HCT116 (cell line): ENCODE data around the gene OR13C4. TPM values are rescaled to one million over a fixed set of nuclear protein-coding genes. Genes with fewer than 3 reads are reported as not detected.

Experiments used
- ATAC-seq: fragments of 200-7000 bp; cut with Tn5 transposase; 2 replicates; pipeline ENCODE4 v1.9.1; 2020; ENCODE audit warnings: mild to moderate bottlenecking, moderate library complexity
- BruUV-seq: library from RNA; stranded (reverse); fragments of 400-500 nt; replicated peaks from 2 replicates; lab custom pipeline; 2021; lab: Mats Ljungman, UMichigan
- CTCF ChIA-PET: fragments of 300-600 bp; sonication (Branson Sonifier 250); formaldehyde crosslinking; loops from one replicate; lab custom pipeline; 2021; ENCODE audit warnings: antibody characterized with exemption; lab: Charles Lee
- POLR2A ChIA-PET: fragments of 300-600, 350-600 bp; sonication (Branson Sonifier 250); formaldehyde crosslinking; loops from one replicate; lab custom pipeline; 2021; ENCODE audit warnings: antibody characterized with exemption; lab: Charles Lee
- RAD21 ChIA-PET, 2 experiments: fragments of 300-600 bp; sonication (Branson Sonifier 250); formaldehyde crosslinking; loops; one replicate each; lab custom pipeline; 2023; ENCODE audit warnings: low total read pairs in 2 of 2; ENCODE audit not compliant: uncharacterized antibody in 2 of 2, unreplicated experiment in 2 of 2, low non-redundant PET in 1 of 2; lab: Charles Lee
- DNase-seq: peaks from one replicate; pipeline ENCODE4 v3.0.0-alpha.2; 2010; ENCODE audit warnings: low read depth, low spot score
- H2AFZ ChIP-seq: fragments of 200-600 bp; shearing (Covaris generic), sonication (generic); 2 replicates; pipeline ENCODE4 v1.6.1; 2017; ENCODE audit warnings: low read depth, mixed run types, mixed read lengths, antibody characterized with exemption, low read length; ENCODE audit not compliant: poor library complexity, severe bottlenecking
- H3K27ac ChIP-seq: 2 replicates; pipeline ENCODE4 v1.5.1; 2012; ENCODE audit warnings: low read depth, low read length
- H3K27me3 ChIP-seq: fragments of 200-600 bp; sonication (generic); 2 replicates; pipeline ENCODE4 v1.6.1; 2016; ENCODE audit warnings: mixed run types, low read length, mixed read lengths; ENCODE audit not compliant: insufficient read depth
- H3K36me3 ChIP-seq, 2 experiments: fragments of 200-500 bp in 1 of 2; fragments of 200-600 bp in 1 of 2; sonication (Bioruptor generic) in 1 of 2; sonication (generic) in 1 of 2; 2 replicates each; pipeline versions ENCODE4 v1.5.1 to v1.6.1; 2014 to 2016; ENCODE audit warnings: low read length in 2 of 2, inconsistent platforms in 1 of 2, mixed read lengths in 1 of 2, mixed run types in 1 of 2; ENCODE audit not compliant: insufficient read depth in 2 of 2, control insufficient read depth in 1 of 2
- H3K4me1 ChIP-seq, 2 experiments: fragments of 200-600 bp in 1 of 2; sonication (generic) in 1 of 2; 2 replicates each; pipeline versions ENCODE4 v1.5.1 to v1.6.1; 2012 to 2017; ENCODE audit warnings: low read length in 2 of 2, inconsistent platforms in 1 of 2, mild to moderate bottlenecking in 1 of 2, mixed read lengths in 1 of 2, mixed run types in 1 of 2, moderate library complexity in 1 of 2; ENCODE audit not compliant: insufficient read depth in 2 of 2, control insufficient read depth in 1 of 2
- H3K4me2 ChIP-seq: fragments of 200-600 bp; sonication (generic); 2 replicates; pipeline ENCODE4 v1.6.1; 2017; ENCODE audit warnings: mixed run types, low read length, mixed read lengths
- H3K4me3 ChIP-seq, 2 experiments: fragments of 200-600 bp in 1 of 2; sonication (generic) in 1 of 2; replicated peaks in 1 of 2; 2 replicates each; pipeline ENCODE4 v1.5.1; 2011 to 2016; ENCODE audit warnings: low read length in 2 of 2, control low read depth in 1 of 2, low read depth in 1 of 2, mild to moderate bottlenecking in 1 of 2, mixed read lengths in 1 of 2, mixed run types in 1 of 2
- H3K79me2 ChIP-seq: fragments of 200-600 bp; sonication (generic); 2 replicates; pipeline ENCODE4 v1.6.1; 2017; ENCODE audit warnings: mild to moderate bottlenecking, mixed run types, low read length, moderate library complexity, mixed read lengths; ENCODE audit not compliant: insufficient read depth
- H3K9ac ChIP-seq: fragments of 200-600 bp; sonication (generic); 2 replicates; pipeline ENCODE4 v1.6.1; 2016; ENCODE audit warnings: low read length, mixed read lengths
- H3K9me2 ChIP-seq: fragments of 200-600 bp; sonication (generic), shearing (Covaris generic); 2 replicates; pipeline ENCODE4 v1.6.1; 2017; ENCODE audit warnings: mixed run types, mild to moderate bottlenecking, moderate library complexity; ENCODE audit not compliant: insufficient read depth
- H3K9me3 ChIP-seq, 2 experiments: fragments of 200-500 bp in 1 of 2; fragments of 200-600 bp in 1 of 2; sonication (Bioruptor generic) in 1 of 2; sonication (generic) in 1 of 2; 2 replicates each; pipeline ENCODE4 v1.6.1; 2014 to 2017; ENCODE audit warnings: low read length in 2 of 2, mixed read lengths in 2 of 2, inconsistent platforms in 1 of 2, low read depth in 1 of 2, mild to moderate bottlenecking in 1 of 2, mixed run types in 1 of 2, moderate library complexity in 1 of 2; ENCODE audit not compliant: control insufficient read depth in 1 of 2, insufficient read depth in 1 of 2
- H4K20me1 ChIP-seq: fragments of 200-600 bp; sonication (generic), shearing (Covaris generic); 2 replicates; pipeline ENCODE4 v1.6.1; 2017; ENCODE audit warnings: mixed run types, mild to moderate bottlenecking, moderate library complexity; ENCODE audit not compliant: insufficient read depth
- ATF3 ChIP-seq: IDR thresholded peaks from 2 replicates; pipeline ENCODE4 v1.6.1; 2012
- CBX3 ChIP-seq: IDR thresholded peaks from 2 replicates; pipeline ENCODE4 v1.6.1; 2012; ENCODE audit warnings: low read depth
- CEBPB ChIP-seq: IDR thresholded peaks from 2 replicates; pipeline ENCODE4 v1.6.1; 2012; ENCODE audit warnings: low read depth
- ELF1 ChIP-seq: IDR thresholded peaks from 2 replicates; pipeline ENCODE4 v1.6.1; 2012; ENCODE audit warnings: low read depth, borderline replicate concordance
- EZH2 ChIP-seq: fragments of 200-600 bp; sonication (generic); IDR thresholded peaks from 2 replicates; pipeline ENCODE4 v1.6.1; 2017; ENCODE audit warnings: antibody characterized with exemption, mixed run types
- EZH2phosphoT487 ChIP-seq: fragments of 200-600 bp; IDR thresholded peaks from 2 replicates; pipeline ENCODE4 v1.6.1; 2018; ENCODE audit warnings: antibody characterized with exemption, borderline replicate concordance
- FOSL1 ChIP-seq: IDR thresholded peaks from 2 replicates; pipeline ENCODE4 v1.6.1; 2012; ENCODE audit warnings: low read depth
- JUND ChIP-seq: IDR thresholded peaks from 2 replicates; pipeline ENCODE4 v1.6.1; 2012
- POLR2AphosphoS5 ChIP-seq: IDR thresholded peaks from 2 replicates; pipeline ENCODE4 v1.6.1; 2011; ENCODE audit warnings: mild to moderate bottlenecking, low read depth, low read length, moderate library complexity
- RAD21 ChIP-seq: IDR thresholded peaks from 2 replicates; pipeline ENCODE4 v1.6.1; 2012; ENCODE audit warnings: low read depth, mild to moderate bottlenecking
- SP1 ChIP-seq: IDR thresholded peaks from 2 replicates; pipeline ENCODE4 v1.6.1; 2012; ENCODE audit warnings: low read depth
- SRF ChIP-seq: IDR thresholded peaks from 2 replicates; pipeline ENCODE4 v1.6.1; 2012; ENCODE audit warnings: low read depth
- YY1 ChIP-seq: IDR thresholded peaks from 2 replicates; pipeline ENCODE4 v1.6.1; 2011; ENCODE audit warnings: low read length, low read depth, moderate library complexity, mild to moderate bottlenecking; ENCODE audit not compliant: insufficient replicate concordance; ENCODE audit errors: extremely low read depth
- ZFX ChIP-seq: fragments of 450-650 bp; IDR thresholded peaks from 2 replicates; pipeline ENCODE4 v1.6.1; 2017
- intact Hi-C: fragments of 100-400 bp; cut with micrococcal nuclease; formaldehyde crosslinking; loops from 2 replicates; pipeline ENCODE4 v1.10.0; 2022
- total RNA-seq: library from RNA; stranded (reverse); gene quantifications from one replicate; pipeline ENCODE4 v1.2.1, GENCODE V29; 2021; ENCODE audit not compliant: unreplicated experiment
- TF ChIP-seq, protein P1 (sequence below): IDR thresholded peaks from 2 replicates; pipeline ENCODE4 v1.6.1; 2012

OR13C4 gene
- total RNA-seq, 1 experiment from 2014 or later: not detected

DNA sequence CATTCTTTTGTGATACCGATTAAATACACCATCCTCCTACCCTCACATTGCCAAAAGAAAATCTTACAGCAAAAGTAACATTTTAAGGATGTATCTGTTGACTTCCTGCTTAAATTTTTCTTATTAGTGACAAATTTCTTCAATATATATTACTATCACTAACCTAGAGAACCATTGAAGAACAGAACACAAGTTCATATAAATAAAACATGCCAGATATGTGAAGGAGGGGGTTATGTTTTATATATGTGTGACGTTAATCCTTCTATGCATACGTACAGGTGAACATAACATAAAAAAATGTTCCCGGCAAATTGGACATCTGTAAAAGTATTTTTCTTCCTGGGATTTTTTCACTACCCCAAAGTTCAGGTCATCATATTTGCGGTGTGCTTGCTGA is 23.0 kb downstream of the OR13C4 start, which contains the start of gene OR13F1:
TSS of gene OR13F1 (plus strand) at position 301 of the 400 bp plus-strand sequence. CDS start at position 301, 0 bp downstream.
- H4K20me1 ChIP-seq: no peaks in the 10 kb centered on the region
- H2AFZ ChIP-seq: no peak within 1 kb of the TSS
- no TSS peak for BruUV-seq
- no peaks in the 10 kb centered on the region for H3K4me1 ChIP-seq
- no peak within 1 kb of the TSS for H3K27ac ChIP-seq
- ChIA-PET CTCF (no interaction called here), POLR2A (no interaction called here), RAD21 (no interaction called here)
- H3K9ac ChIP-seq: no peak within 1 kb of the TSS
- intact Hi-C loops: no loop called here
- no peak for TF ChIP-seq CEBPB
- TF ChIP-seq, protein P1, sequence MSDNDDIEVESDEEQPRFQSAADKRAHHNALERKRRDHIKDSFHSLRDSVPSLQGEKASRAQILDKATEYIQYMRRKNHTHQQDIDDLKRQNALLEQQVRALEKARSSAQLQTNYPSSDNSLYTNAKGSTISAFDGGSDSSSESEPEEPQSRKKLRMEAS: no peak
- TF ChIP-seq ELF1: no peak
- no peak for TF ChIP-seq YY1
- TF ChIP-seq ZFX: no peak
- TF ChIP-seq FOSL1: no peak
- TF ChIP-seq ATF3: no peak
- no peak for TF ChIP-seq SRF
- no peak for TF ChIP-seq CBX3
- no peak for TF ChIP-seq RAD21
- TF ChIP-seq SP1: no peak
- no peak for TF ChIP-seq EZH2
- TF ChIP-seq JUND: no peak
- no peak for TF ChIP-seq POLR2AphosphoS5
- TF ChIP-seq EZH2phosphoT487: no peak
- no peaks in the 10 kb centered on the region for H3K27me3 ChIP-seq
- no peak for DNase-seq
- no peaks in the 10 kb centered on the region for H3K9me2 ChIP-seq
- no peak within 1 kb of the TSS for H3K4me3 ChIP-seq
- no peak for ATAC-seq
- H3K9me3 ChIP-seq: no peaks in the 10 kb centered on the region
- no peaks in the 10 kb centered on the region for H3K36me3 ChIP-seq
- no peaks in the 10 kb centered on the region for H3K79me2 ChIP-seq
- no peak within 1 kb of the TSS for H3K4me2 ChIP-seq
